GM18520 (cell line): Measurements from ENCODE around the gene ARL6IP4.
"Not testable (repeated sequence)": the region's sequence is repeated elsewhere in the genome, so short reads cannot be mapped to it uniquely, and the experiment has no call there.

Experiments
- ATAC-seq: cut with Tn5 transposase; IDR thresholded peaks from one replicate; pipeline ENCODE4 v1.9.1; 2021; ENCODE audit not compliant: unreplicated experiment

ARL6IP4 gene

DNA sequence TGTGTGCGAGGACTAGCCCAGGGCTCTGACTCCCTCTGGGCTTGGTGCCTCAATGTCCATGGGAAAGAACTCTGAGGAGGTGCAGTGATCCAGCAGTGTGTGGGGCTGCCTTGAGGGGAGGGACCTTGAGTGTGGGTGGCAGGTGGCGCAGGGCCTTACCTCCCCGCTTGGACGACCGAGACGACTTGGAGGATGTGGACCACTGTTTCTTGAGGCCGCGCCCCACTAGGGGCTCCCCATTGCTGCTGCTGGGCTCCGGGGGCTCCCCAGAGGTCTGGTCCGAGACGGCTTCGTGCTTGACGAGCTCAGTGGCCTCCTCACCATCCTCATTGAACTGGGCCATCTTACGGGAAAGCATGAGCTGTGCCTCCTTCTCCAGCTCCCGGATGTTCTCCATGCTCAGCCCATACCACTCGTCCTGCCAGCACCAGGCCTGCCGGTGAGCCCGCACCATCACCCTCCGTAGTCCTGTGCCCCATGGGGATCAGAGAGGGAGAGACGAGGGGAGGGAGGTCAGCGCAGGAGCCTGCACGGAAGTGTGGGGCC is 24.7 kb downstream of the ARL6IP4 start:
- ATAC-seq: no peak

GRCh38 chr12:123006977-123007376 is 26.5 kb downstream of the ARL6IP4 start:
- ATAC-seq: no peak

DNA sequence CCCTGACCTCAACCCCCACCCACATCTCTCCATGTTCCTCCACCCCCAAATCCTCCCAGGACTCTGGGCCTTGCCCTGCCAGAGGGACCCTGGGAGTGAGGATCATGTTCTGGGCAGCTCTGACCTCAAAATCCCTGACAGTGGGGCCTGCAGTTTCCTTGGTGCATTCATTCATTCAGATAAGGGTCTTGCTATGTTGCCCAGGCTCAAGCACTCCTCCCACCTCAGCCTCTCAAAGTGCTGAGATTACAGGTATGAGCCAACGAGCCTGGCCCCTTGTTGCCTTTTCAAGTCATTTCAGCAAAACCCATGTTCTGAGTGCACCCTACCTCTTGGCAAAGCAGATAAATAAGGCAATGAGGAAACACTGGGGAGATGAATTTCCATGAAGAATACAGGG is 29.6 kb downstream of the ARL6IP4 start:
- no peak for ATAC-seq

- ATAC-seq: no peak
These were observed 30.2 kb downstream of the ARL6IP4 start for GRCh38 chr12:123010681-123011080.

GRCh38 chr12:123011701-123012100 is 31.2 kb downstream of the ARL6IP4 start:
- no peak for ATAC-seq

- ATAC-seq: no peak
These were observed 33.0 kb downstream of the ARL6IP4 start for GRCh38 chr12:123013185-123014095.

GRCh38 chr12:123014473-123014872 is 34.0 kb downstream of the ARL6IP4 start:
- ATAC-seq: not testable (repeated sequence)

DNA sequence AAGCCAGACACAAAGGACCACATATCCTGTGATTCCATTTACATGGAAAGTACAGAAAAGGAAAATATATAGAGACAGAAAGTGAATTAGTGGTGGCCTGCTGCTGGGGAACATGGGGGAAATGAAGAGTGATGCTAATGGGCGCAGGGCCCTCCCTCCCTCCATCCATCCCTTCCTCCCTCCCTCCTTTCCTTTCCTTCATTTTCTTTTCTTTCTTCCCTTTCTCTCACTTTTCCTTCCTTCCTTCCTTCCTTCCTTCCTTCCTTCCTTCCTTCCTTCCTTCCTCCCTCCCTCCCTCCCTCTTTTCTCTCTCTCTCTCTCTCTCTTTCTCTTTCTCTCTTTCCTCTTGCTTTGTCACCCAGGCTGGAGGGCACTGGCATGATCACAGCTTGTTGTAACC is 37.3 kb downstream of the ARL6IP4 start:
- ATAC-seq: no peak

DNA sequence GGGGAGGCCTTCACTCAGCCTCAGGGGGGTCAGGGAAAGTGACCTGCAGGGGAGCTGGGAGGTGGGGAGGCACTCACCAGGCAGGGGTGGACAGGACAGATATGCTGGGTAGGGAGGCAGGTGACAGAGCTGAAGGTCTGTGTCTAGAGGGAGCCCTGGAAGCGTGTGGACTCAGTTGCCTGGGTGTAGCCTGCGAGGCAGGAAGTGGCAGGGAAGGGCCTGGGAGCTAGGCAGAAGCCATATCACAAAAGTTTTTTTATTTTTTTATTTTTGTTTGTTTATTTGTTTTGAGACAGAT is 39.3 kb downstream of the ARL6IP4 start:
- ATAC-seq: no peak

GRCh38 chr12:123021688-123022604 is 41.5 kb downstream of the ARL6IP4 start:
- no peak for ATAC-seq

GRCh38 chr12:123022846-123023245 is 42.4 kb downstream of the ARL6IP4 start:
- no peak for ATAC-seq

DNA sequence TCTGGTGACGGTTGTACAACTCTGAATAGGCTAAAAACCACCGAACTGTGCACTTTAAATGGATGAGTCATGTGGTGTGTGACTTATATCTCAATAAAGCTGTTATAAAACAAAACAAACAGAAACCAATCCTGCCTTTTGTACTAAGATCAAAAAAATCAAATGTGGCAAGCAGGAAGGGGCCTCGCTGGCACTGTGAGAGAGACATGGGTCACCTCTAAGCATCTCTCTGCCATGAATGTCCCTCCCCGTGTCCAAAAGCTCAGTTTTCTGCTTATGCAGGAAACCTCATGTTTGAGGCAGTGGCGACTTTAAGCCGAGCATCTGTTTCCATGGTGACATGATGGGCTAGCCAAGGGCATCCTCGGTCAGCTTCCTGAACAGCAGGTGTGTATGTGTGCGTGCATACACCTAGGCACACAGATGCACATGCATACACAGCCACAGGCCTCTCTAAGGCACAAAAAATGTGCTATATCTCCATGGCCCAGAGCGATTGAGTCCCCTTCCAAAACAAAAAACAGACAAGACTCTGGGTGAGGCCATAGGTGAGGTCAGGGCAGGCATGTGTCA is 44.4 kb downstream of the ARL6IP4 start:
- no peak for ATAC-seq

DNA sequence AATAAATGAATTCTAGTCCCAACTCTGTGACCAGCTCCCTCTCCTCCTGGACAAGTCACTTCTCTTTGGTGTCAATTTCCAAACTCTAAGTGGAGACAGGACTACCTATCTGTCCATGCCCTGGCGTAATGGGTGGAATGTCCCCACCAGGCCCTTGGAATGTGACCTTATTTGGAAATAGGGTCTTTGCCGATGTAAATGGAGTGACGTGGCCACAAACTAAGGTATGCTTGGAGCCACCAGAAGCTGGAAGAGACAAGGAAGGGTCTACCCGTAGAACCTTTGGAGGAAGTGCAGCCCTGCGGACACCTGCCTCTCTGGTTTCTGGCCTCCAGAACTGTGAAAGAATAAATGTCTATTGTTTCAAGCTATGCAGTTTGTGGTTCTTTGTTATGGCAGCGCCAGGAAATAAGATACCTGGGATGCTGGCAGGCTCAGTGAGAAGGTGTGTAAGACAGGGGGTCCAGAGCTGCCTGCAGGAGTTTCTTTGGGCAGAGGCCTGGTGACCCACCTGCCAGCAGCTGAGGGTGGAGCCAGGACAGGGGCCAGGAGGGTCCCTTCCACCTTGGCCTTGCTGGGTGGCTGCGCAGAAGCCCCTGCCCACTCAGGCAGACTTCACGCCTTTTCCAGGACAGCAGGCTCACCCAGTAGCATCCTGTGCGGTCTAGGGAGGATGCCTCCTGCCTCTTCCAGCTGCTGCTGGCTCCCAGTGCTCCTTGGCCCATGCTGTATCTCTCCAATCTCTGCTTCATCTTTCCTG is 45.8 kb downstream of the ARL6IP4 start:
- ATAC-seq: no peak

DNA sequence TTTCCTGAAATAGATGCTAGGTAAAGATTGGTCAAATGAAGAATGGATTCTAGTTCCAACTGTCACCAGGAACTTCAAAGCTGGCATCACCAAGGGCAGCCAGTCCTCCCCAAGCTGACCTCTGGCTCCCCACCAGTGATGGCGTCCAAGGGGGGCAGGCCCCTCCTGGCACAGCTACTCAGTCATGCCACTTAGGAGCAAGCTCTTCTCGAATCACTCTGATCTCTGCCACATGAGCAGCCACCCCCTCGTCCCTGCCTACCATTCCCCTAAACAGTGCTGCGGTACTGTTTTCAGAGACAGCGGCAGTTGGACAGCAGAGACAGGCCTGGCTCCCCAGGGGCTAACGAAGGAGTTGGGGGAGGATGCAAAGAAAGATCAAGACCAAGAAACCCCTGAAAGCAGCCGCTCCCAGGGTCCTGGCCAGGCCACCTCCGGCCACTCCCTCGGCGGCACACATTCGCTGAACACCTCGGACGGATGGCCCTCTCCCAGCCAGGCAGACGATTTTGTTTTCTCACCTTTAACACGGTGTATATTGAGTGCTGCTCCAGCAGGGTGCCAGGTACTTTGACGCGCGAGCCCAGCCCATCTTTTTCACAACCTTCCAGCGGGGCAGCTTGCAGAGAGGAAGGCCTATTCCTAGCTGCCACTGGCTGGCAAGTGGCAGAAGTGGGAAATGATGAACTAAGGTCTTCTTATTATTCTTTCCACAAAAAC is 47.4 kb downstream of the ARL6IP4 start:
- no peak for ATAC-seq

- ATAC-seq: no peak
These were observed 48.0 kb downstream of the ARL6IP4 start for GRCh38 chr12:123028475-123028874.

GRCh38 chr12:123029550-123029949 is 49.1 kb downstream of the ARL6IP4 start:
- no peak for ATAC-seq

DNA sequence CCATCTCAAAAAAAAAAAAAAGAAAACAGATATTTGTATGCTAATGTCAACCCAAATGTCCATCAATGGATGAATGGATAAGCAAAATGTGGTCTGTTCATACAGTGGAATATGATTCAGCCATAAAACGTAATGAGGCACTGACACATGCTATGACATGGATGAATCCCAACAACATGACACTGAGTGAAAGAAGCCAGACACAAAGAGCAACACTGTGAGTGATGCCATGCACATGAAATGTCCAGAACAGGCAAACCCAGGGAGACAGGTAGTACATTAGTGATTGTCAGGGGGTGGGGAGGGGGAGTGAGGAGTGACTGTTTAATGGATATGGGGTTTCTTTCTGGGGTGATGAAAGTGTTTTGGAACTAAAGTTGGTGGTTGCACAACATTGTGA is 50.2 kb downstream of the ARL6IP4 start:
- ATAC-seq: no peak

GRCh38 chr12:123031171-123031845 is 50.8 kb downstream of the ARL6IP4 start:
- ATAC-seq: no peak
